B cell (primary cell): ENCODE measurements around the gene TSPAN15.

Experiments used
- EZH2 ChIP-seq: IDR thresholded peaks from 2 replicates; pipeline ENCODE4 v1.6.1; 2012; ENCODE audit warnings: borderline replicate concordance, low read depth, mild to moderate bottlenecking, moderate library complexity, low read length; ENCODE audit not compliant: insufficient read depth, poor library complexity, severe bottlenecking
- TF ChIP-seq, protein P1 (sequence below): fragments of 200-600 bp; IDR thresholded peaks from one replicate; pipeline ENCODE4 v1.8.0; 2022; ENCODE audit warnings: antibody characterized with exemption, mild to moderate bottlenecking

- TF ChIP-seq, protein P1, sequence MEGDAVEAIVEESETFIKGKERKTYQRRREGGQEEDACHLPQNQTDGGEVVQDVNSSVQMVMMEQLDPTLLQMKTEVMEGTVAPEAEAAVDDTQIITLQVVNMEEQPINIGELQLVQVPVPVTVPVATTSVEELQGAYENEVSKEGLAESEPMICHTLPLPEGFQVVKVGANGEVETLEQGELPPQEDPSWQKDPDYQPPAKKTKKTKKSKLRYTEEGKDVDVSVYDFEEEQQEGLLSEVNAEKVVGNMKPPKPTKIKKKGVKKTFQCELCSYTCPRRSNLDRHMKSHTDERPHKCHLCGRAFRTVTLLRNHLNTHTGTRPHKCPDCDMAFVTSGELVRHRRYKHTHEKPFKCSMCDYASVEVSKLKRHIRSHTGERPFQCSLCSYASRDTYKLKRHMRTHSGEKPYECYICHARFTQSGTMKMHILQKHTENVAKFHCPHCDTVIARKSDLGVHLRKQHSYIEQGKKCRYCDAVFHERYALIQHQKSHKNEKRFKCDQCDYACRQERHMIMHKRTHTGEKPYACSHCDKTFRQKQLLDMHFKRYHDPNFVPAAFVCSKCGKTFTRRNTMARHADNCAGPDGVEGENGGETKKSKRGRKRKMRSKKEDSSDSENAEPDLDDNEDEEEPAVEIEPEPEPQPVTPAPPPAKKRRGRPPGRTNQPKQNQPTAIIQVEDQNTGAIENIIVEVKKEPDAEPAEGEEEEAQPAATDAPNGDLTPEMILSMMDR, result no peak
- no peak for TF ChIP-seq EZH2
Measured at GRCh38 chr10:69459893-69460575, 8.8 kb downstream of the TSPAN15 start.
